Transverse colon (tissue), 3 donors: Measurements from ENCODE around the gene SOX5.

Experiments used
- CTCF ChIP-seq, 5 experiments: fragments of 200-600 bp in 3 of 5; fragments of 450-650 bp in 2 of 5; sonication (generic) in 3 of 5; IDR thresholded peaks; 1 replicate in 2 of 5; 2 replicates in 3 of 5; pipeline ENCODE4 v1.5.1; 2016 to 2017; ENCODE audit warnings: antibody characterized with exemption in 5 of 5, inconsistent platforms in 3 of 5, mild to moderate bottlenecking in 2 of 5, moderate library complexity in 1 of 5
- POLR2A ChIP-seq: fragments of 450-650 bp; IDR thresholded peaks from one replicate; pipeline ENCODE4 v1.6.1; 2016; ENCODE audit warnings: antibody characterized with exemption, mild to moderate bottlenecking, moderate library complexity

- TF ChIP-seq CTCF (IDR thresholded peaks at IDR 0.05): no peak
- TF ChIP-seq POLR2A: no peak
Measured at GRCh38 chr12:23795494-23795893, 154.0 kb downstream of the SOX5 start.
